GM21423 (cell line): Measurements from ENCODE around the gene PHF12.

ENCODE experiments used
- ATAC-seq: cut with Tn5 transposase; IDR thresholded peaks from one replicate; pipeline ENCODE4 v1.9.1; 2021; ENCODE audit warnings: mild to moderate bottlenecking, moderate library complexity; ENCODE audit not compliant: unreplicated experiment

PHF12 gene

GRCh38 chr17:28975646-28976045 is 24.3 kb upstream of the PHF12 start:
- no peak for ATAC-seq

GRCh38 chr17:28975031-28975430 is 23.7 kb upstream of the PHF12 start:
- no peak for ATAC-seq

- ATAC-seq, result no peak
Measured at GRCh38 chr17:28974451-28974850, 23.1 kb upstream of the PHF12 start.

- no peak for ATAC-seq
Measured at GRCh38 chr17:28973425-28973824, 22.1 kb upstream of the PHF12 start.

- ATAC-seq, result no peak
Measured at GRCh38 chr17:28972437-28972836, 21.1 kb upstream of the PHF12 start.

GRCh38 chr17:28970879-28971278 is 19.6 kb upstream of the PHF12 start:
- ATAC-seq, result no peak

- ATAC-seq, result no peak
Measured at GRCh38 chr17:28969706-28970393, 18.5 kb upstream of the PHF12 start.

GRCh38 chr17:28968914-28969295 is 17.6 kb upstream of the PHF12 start:
- no peak for ATAC-seq

GRCh38 chr17:28968231-28968913 is 17.1 kb upstream of the PHF12 start:
- no peak for ATAC-seq

- no peak for ATAC-seq
Measured at GRCh38 chr17:28967221-28968135, 16.2 kb upstream of the PHF12 start.

- no peak for ATAC-seq
Measured at GRCh38 chr17:28963841-28964240, 12.5 kb upstream of the PHF12 start.

GRCh38 chr17:28963055-28963611 is 11.8 kb upstream of the PHF12 start:
- no peak for ATAC-seq

- no peak for ATAC-seq
Measured at GRCh38 chr17:28961391-28961790, 10.1 kb upstream of the PHF12 start.

- ATAC-seq, result no peak
Measured at GRCh38 chr17:28960256-28961061, 9.1 kb upstream of the PHF12 start.

GRCh38 chr17:28959471-28959871 is 8.2 kb upstream of the PHF12 start:
- no peak for ATAC-seq

GRCh38 chr17:28958820-28959455 is 7.6 kb upstream of the PHF12 start:
- ATAC-seq, result no peak

- no peak for ATAC-seq
Measured at GRCh38 chr17:28957992-28958355, 6.7 kb upstream of the PHF12 start.

GRCh38 chr17:28957277-28957991 is 6.1 kb upstream of the PHF12 start:
- no peak for ATAC-seq

GRCh38 chr17:28956861-28957260 is 5.5 kb upstream of the PHF12 start:
- ATAC-seq, result no peak
